NCI-H1092 (cell line): Measurements from ENCODE around the gene PARP11.

Experiments
- DNase-seq: peaks from one replicate; lab custom pipeline; 2025; lab: John Stamatoyannopoulos, UW

The PARP11 gene

GRCh38 chr12:3872800-3873636 is at the start of gene PARP11:
Gene PARP11, minus strand, starts transcription at chr12:3873399. Its CDS starts 170 bp downstream, at chr12:3873229.
- peak; percentile 93 for DNase-seq

DNA sequence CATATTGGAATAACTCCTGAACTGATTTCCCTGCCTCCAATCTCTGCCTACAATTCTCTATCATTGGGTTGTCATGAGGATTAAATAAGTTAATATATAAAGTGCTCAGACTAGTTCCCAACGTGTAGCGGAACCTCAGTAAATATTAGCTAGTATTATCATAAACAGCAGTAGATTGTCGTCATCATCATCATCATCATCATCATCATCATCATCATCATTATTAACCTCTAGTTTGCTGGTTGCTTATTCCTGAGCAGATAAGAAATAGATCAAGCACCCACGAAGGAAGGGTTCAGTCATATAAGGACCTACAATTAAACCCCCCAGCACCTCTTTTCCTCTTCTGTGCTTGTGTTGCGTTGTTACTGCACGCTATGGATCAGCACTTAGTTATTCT is 48.8 kb upstream of the PARP11 start:
- DNase-seq: no peak

DNA sequence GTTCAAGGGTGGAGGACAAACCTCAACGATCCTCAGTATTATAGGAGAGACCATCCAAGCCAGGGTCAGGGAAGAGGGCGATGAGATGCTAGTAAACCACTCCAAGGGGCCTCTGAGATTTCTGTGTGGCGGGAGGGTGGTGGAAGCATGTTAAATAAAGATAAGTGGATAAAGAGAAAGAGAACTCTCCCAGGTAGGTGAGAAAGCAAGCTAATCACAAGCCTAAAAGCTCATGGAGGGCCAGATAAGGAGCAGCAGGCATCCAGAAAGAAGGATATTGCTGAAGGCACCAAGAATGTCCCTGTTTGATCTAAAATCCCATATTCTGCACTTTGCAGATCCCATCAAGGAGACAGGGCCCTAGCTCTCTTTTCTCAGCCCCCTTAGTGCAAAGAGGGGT is 48.3 kb upstream of the PARP11 start:
- DNase-seq: no peak

DNA sequence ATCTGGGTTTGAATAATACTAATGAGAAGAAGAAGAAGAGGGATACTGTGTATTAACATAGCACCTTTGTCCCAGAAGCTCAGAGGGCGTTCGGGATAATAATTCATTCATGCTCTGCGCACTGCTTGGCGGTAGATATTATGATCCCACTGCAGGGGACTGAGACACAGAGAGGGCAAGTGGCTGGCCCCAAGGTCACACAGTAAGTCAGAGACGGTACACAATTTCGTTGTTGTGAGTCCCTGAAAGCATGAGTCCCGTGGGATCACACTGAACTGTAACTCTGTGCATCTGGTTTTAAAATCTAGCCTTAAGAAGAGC is 47.9 kb upstream of the PARP11 start:
- DNase-seq: no peak

- DNase-seq: no peak
Measured at GRCh38 chr12:3920351-3921150, 47.4 kb upstream of the PARP11 start.

- DNase-seq: no peak
Measured at GRCh38 chr12:3913278-3913677, 40.1 kb upstream of the PARP11 start.

DNA sequence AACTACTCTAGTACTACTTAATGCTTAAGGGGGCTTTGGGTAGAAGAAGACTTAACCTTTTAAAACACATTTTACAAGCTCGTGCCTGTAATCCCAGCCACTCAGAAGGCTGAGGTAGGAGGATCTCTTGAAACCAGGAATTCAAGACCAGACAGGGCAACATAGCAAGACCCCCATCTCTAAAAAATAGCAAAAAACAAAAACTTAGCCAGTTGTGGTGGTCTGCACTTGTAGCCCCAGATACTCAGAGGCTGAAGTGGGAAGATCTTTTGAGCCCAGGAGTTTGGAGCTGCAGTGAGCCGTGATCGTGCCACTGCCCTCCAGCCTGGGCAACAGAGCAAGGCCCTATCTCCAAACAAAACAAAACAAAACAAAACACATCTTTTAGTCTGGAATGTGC is 39.7 kb upstream of the PARP11 start:
- no peak for DNase-seq

DNA sequence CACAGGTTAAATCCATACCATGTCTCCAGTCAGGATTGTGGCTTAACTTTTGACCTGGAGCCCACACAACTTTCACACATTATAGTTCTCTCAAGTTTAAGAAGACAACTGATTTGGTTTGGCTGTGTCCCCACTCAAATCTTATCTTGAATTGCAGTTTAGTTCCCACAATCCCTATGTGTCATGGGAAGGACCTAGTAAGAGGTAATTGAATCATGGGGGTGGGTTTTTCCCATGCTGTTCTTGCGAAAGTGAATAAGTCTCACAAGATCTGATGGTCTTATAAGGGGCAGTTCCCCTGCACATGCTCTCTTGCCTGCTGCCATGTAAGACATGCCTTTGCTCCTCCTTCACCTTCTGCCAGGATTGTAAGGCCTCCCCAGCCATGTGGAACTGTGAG is 38.2 kb upstream of the PARP11 start:
- DNase-seq: no peak

DNA sequence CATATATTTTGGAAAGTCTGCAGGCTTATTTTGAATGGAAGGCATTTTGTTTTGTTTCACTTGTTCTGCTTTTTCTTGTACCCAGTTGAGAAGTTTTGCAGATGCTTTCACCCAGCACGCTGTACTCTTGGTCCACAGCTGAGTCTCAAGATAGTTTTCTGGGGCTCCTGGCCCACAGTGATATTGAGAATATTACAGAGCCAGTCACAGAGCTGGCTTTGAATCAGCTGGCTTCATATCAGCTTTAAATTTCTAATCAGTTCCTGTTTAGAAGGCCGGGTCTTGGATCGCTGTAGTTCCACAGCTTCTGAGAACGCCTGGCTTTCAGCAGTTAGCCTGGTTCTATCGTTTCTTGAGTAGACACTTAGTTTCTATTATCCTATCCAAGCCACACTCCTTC is 32.5 kb upstream of the PARP11 start:
- no peak for DNase-seq

GRCh38 chr12:3904999-3905398 is 31.8 kb upstream of the PARP11 start:
- no peak for DNase-seq

DNA sequence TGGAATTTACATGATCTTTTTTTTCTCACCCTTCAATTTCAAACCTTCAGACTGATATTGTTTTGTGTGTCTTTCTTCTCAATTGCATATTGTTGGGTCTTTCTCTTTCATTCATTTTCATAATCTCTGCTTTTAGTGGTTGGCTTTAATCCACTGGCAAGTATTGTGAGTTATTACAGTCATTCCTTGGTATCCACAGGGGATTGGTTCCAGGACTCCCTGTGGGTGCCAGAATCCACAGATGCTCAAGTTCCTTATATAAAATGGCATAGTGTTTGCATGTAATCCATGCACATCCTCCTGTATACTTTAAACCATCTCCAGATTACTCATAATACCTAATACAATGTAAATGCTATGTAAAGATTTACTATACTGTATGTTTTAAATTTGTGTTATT is 29.7 kb upstream of the PARP11 start:
- no peak for DNase-seq

DNA sequence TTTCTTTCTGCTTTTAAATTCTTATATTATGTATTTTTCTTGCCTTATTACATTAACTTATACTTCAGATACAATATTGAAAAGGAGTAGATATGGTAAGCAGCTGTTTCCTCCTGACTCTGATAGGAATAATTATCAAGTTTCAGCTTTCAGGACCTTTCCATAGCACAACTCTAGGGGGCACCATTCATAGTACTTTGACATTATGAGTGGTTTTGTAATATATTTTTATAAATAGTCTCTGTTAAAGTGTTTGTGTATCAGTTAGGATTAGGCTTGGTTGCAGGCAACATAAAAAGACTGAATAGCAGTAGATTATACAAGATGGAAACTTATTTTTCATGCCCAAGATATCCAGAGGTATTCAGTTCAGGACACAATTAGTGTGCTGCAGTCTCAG is 27.9 kb upstream of the PARP11 start:
- DNase-seq: no peak

- no peak for DNase-seq
Measured at GRCh38 chr12:3898756-3899155, 25.6 kb upstream of the PARP11 start.

- DNase-seq: no peak
Measured at GRCh38 chr12:3897371-3897971, 24.3 kb upstream of the PARP11 start.

DNA sequence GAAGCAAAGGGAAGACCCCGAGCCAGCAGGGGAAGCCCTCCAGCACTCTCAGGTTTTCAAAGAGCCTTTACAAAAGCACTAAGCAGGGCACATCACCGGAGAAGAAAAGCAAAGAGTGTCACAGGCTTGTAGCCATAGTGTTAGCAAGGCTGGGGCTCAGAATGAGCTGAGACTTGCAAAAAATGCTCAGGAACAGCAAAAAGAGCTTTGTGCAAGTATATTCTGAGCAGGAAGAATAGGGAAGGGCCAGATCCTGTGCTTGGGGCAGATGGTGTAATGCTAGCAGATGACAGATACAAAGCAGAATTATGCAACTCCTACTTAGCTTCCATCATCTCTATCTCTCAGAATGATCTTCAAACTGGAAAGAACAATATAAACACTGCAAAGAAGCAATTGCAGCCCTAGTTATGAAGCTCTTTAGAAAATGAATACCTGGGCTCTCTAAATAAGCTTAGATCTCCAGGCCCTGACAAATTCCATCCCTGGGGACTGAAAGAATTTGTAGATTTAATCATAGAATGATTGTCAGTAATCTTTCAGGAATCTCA is 23.7 kb upstream of the PARP11 start:
- no peak for DNase-seq

DNA sequence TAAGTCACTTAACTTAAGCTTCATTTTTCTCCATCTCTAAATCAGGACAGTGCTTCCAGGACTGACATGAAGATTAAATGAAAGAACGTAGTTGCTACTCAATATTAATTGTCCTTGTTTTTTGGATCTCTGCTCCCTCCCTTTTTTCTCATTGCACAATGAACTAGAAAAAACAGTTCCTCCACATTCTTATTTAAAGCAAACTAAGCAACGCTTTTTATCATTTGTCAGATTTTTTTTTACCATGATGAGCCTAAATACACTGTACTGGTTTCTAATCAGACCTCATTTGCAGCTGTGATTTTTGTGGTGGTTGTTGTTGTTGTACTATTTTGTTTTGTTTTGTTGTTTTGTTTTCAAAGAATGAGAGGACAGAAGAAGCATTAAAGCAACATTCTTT is 23.2 kb upstream of the PARP11 start:
- DNase-seq: no peak

DNA sequence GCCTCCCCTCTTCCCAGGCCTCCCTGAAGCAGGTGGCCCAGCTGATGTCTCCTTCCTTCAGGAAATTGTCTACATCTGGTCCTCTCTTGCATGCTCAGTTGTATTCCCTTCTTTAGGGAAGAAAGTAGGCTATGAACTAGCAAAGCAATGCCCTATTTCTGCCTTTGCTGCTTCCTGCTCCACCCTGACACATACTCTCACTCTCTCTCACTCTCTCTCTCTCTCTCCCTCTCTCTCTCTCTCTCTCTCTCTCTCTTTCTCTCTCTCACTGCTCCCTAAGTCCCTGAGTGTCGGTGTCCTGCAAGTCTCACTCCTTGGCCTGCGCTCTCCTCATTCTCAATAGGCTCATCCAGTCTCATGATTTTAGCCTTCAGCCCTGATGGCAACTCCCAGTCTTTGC is 19.4 kb upstream of the PARP11 start:
- DNase-seq: no peak

GRCh38 chr12:3891201-3891600 is 18.0 kb upstream of the PARP11 start:
- no peak for DNase-seq

DNA sequence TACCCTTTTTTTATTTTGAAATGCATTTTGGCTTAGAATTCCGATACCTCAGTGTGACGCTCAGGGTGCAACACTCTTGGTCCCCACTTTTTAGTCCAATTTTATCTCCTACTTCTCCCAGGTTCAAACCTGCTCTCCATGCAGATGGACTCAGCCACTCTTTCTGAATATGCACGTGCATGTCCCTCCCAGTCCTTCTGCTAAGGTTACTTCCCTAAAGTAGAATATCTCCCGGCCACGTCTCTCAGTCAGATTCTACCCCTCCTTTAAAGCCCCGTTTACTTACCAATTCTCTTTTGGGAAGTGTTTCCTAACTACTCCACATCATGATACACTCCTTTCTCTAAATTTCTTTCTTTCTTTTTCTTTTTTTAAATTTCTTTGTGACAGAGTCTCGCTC is 15.5 kb upstream of the PARP11 start:
- no peak for DNase-seq

GRCh38 chr12:3885277-3886094 is 12.3 kb upstream of the PARP11 start:
- DNase-seq: peak; percentile 20

GRCh38 chr12:3884671-3885070 is 11.5 kb upstream of the PARP11 start:
- DNase-seq: no peak
